Activated CD8-positive, alpha-beta T cell treated with anti-CD3 and anti-CD28 coated beads, Interleukin-2, amount 10 ng/mL, durations not matched to agents 7 days and 5 days (primary cell): ENCODE results near the gene MSRB3. TPM values are rescaled to one million over a fixed set of nuclear protein-coding genes. Genes with fewer than 3 reads are reported as not detected.
"Not testable (repeated sequence)": the region's sequence is repeated elsewhere in the genome, so short reads cannot be mapped to it uniquely, and the experiment has no call there.

Experiments
- ATAC-seq: fragments of 150-1000 bp; cut with Tn5 transposase; one replicate; pipeline ENCODE4 v1.10.0; 2021; ENCODE audit warnings: moderate library complexity
- CTCF ChIA-PET: fragments of 350-600 bp; sonication (Branson Sonifier 250); formaldehyde crosslinking; loops from one replicate; lab custom pipeline; 2021; ENCODE audit warnings: antibody characterized with exemption; lab: Charles Lee
- POLR2A ChIA-PET: fragments of 350-600 bp; sonication (Branson Sonifier 250); formaldehyde crosslinking; loops from one replicate; lab custom pipeline; 2021; ENCODE audit warnings: antibody characterized with exemption; lab: Charles Lee
- DNase-seq: peaks from one replicate; pipeline ENCODE4 v3.0.0-alpha.2; 2020
- H3K27ac Mint-ChIP-seq: one replicate; pipeline ENCODE4 v1.8.0; 2021; ENCODE audit warnings: mild to moderate bottlenecking, mixed read lengths
- H3K27me3 Mint-ChIP-seq: one replicate; pipeline ENCODE4 v1.8.0; 2021; ENCODE audit warnings: low read depth, mixed read lengths
- H3K36me3 Mint-ChIP-seq: one replicate; pipeline ENCODE4 v1.8.0; 2021; ENCODE audit warnings: low read depth, mixed read lengths
- H3K4me1 Mint-ChIP-seq: one replicate; pipeline ENCODE4 v1.8.0; 2021; ENCODE audit warnings: low read depth, mixed read lengths
- H3K4me3 Mint-ChIP-seq: one replicate; pipeline ENCODE4 v1.8.0; 2021; ENCODE audit warnings: mild to moderate bottlenecking, mixed read lengths
- H3K9me3 Mint-ChIP-seq: one replicate; pipeline ENCODE4 v1.8.0; 2022; ENCODE audit warnings: mixed read lengths; ENCODE audit not compliant: insufficient read depth
- total RNA-seq, 2 experiments: library from RNA; stranded (reverse); gene quantifications; one replicate each; pipeline ENCODE4 v1.2.3, GENCODE V29; 2021

The MSRB3 gene
- total RNA-seq, 2 experiments from 2014 or later: not detected

DNA sequence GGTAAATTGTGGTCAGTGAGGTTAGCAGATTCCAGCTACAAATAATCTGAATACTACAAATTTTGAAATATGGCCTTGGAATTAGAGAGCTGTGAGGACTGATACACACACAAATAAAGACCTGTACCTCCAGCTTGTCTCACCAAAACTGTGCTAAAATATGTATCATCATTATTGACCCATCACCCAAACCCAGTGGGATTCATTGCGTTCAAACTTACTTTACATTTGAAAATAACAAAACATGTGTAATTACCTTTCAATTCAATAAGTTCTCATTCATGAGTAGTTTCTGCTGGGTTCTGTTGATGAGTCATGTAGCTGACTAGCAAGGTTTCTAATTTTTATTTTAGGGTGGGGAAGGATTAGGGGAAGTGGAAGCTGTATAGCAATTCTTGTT is 170.9 kb downstream of the MSRB3 start:
- Mint-ChIP-seq H3K4me1 (no peaks in the 10 kb centered on the region), H3K27me3 (peaks cover 5% of the 10 kb centered on the region), H3K4me3 (no peak overlapping the region), H3K36me3 (no peaks in the 10 kb centered on the region), H3K9me3 (no peaks in the 10 kb centered on the region), H3K27ac (no peak overlapping the region)
- no peak for DNase-seq
- no peak for ATAC-seq
- CTCF ChIA-PET: no interaction called here
- POLR2A ChIA-PET: no interaction called here

GRCh38 chr12:65450625-65451024 is 172.1 kb downstream of the MSRB3 start:
- H3K4me1 Mint-ChIP-seq: no peaks in the 10 kb centered on the region

DNA sequence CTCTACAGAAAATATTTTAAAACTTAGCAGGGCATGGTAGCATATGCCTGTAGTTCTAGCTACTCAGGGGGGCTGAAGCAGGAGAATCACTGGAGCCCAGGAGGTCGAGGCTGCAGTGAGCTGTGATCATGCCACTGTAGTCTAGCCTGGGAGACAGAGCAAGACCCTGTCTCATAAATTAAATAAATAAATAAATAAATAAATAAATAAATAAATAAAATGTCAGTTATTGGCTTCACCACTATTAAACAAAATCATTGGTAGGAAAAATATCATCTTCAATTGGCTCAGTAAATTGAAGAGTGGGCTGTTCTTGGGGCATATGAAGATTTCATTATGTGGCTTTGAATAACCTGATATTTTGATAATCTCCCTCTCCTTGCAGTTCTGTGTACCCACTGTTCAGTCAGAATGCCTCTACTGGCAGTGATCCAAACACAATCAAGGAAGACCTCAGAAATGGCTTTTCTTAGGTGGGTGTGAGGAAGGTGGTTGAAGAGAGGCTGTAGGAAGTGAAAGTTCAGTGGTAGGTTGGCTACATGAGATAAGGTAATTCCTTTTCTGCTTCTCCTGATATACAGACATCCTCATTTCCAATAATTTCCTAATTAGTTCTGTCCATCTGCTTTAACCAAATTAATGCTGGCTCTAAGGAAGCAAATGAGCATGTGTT is 175.8 kb downstream of the MSRB3 start:
- no peak for ATAC-seq
- no peak for DNase-seq
- Mint-ChIP-seq H3K9me3 (no peaks in the 10 kb centered on the region), H3K27ac (no peak overlapping the region), H3K36me3 (no peaks in the 10 kb centered on the region), H3K4me3 (no peak overlapping the region), H3K27me3 (peaks cover 5% of the 10 kb centered on the region), H3K4me1 (no peaks in the 10 kb centered on the region)
- ChIA-PET POLR2A (no interaction called here), CTCF (no interaction called here)

More at GRCh38 chr12:65450625-65451024, 172.1 kb downstream of the MSRB3 start:
- ATAC-seq (no peak), DNase-seq (no peak)
- POLR2A ChIA-PET: no interaction called here
- CTCF ChIA-PET: no interaction called here
- Mint-ChIP-seq H3K9me3 (no peaks in the 10 kb centered on the region), H3K4me3 (no peak overlapping the region), H3K27ac (no peak overlapping the region), H3K27me3 (peaks cover 5% of the 10 kb centered on the region), H3K36me3 (no peaks in the 10 kb centered on the region)

GRCh38 chr12:65457341-65457740 is 178.9 kb downstream of the MSRB3 start:
- H3K4me3 Mint-ChIP-seq, ATAC-seq: not testable (repeated sequence)

DNA sequence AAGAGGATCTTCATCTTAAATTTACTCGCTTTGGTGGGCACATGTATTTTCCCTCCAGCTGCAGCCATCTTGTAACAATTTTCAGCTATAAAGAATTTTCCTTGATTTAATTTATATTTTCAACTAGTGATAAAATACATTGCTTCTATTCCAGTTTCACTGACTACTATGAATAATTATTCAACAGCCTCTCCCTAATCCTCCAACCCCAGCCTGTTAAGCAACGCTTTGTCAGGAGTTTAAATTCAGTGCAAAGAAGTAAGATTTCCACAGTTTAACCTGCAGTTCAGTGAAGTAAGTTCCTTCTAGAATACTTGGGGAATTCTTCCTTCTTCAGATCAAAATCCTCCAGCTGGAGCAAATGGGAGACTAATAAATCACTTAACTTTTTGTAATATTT is 180.2 kb downstream of the MSRB3 start:
- H3K36me3 Mint-ChIP-seq: no peaks in the 10 kb centered on the region

More at GRCh38 chr12:65457341-65457740, 178.9 kb downstream of the MSRB3 start:
- H3K36me3 Mint-ChIP-seq, CTCF ChIA-PET, H3K4me1 Mint-ChIP-seq, DNase-seq, H3K27ac Mint-ChIP-seq, H3K27me3 Mint-ChIP-seq, POLR2A ChIA-PET, H3K9me3 Mint-ChIP-seq: not testable (repeated sequence)

GRCh38 chr12:65459545-65459944 is 181.1 kb downstream of the MSRB3 start:
- ATAC-seq (no peak), DNase-seq (no peak)
- Mint-ChIP-seq H3K36me3 (no peaks in the 10 kb centered on the region), H3K27ac (no peak overlapping the region), H3K4me1 (no peaks in the 10 kb centered on the region), H3K9me3 (no peaks in the 10 kb centered on the region), H3K4me3 (no peak overlapping the region), H3K27me3 (no peaks in the 10 kb centered on the region)
- POLR2A ChIA-PET: no interaction called here
- CTCF ChIA-PET: no interaction called here

More for the DNA sequence above, 180.2 kb downstream of the MSRB3 start:
- Mint-ChIP-seq H3K27me3 (peaks cover 1% of the 10 kb centered on the region), H3K27ac (no peak overlapping the region), H3K4me1 (no peaks in the 10 kb centered on the region), H3K9me3 (no peaks in the 10 kb centered on the region), H3K4me3 (no peak overlapping the region)
- DNase-seq: no peak
- ATAC-seq: no peak
- CTCF ChIA-PET: no interaction called here
- POLR2A ChIA-PET: no interaction called here

- Mint-ChIP-seq H3K9me3 (no peaks in the 10 kb centered on the region), H3K4me1 (no peaks in the 10 kb centered on the region), H3K27me3 (no peaks in the 10 kb centered on the region), H3K27ac (no peak overlapping the region), H3K4me3 (no peak overlapping the region), H3K36me3 (no peaks in the 10 kb centered on the region)
- ATAC-seq (no peak), DNase-seq (no peak)
- CTCF ChIA-PET: no interaction called here
- POLR2A ChIA-PET: no interaction called here
These were observed 181.6 kb downstream of the MSRB3 start for GRCh38 chr12:65460063-65460462.

- ATAC-seq (no peak), DNase-seq (no peak)
- Mint-ChIP-seq H3K27ac (no peak overlapping the region), H3K9me3 (no peaks in the 10 kb centered on the region), H3K27me3 (no peaks in the 10 kb centered on the region), H3K36me3 (no peaks in the 10 kb centered on the region), H3K4me1 (no peaks in the 10 kb centered on the region), H3K4me3 (no peak overlapping the region)
- POLR2A ChIA-PET: no interaction called here
- CTCF ChIA-PET: no interaction called here
These were observed 182.5 kb downstream of the MSRB3 start for GRCh38 chr12:65461017-65461416.

DNA sequence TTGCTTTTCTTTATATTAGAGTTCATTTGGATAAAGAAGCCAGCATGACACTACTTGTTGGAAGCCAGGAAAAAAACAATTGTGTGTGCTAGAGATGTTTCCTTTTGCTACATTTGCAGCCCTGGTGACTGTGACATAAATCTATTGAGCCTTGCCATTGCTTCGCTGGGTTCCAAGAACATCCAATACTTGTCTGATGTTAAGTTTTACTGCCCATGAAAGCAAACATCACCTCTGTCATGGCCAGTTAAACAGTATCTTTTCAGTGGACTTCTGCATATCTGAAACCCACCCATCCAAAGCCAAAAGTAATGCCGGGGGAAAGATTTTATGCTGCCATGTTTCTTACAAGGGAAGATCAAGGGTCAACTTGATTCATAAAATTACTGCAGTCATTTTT is 184.0 kb downstream of the MSRB3 start:
- CTCF ChIA-PET: no interaction called here
- Mint-ChIP-seq H3K36me3 (no peaks in the 10 kb centered on the region), H3K4me3 (no peak overlapping the region), H3K27me3 (no peaks in the 10 kb centered on the region), H3K9me3 (no peaks in the 10 kb centered on the region), H3K4me1 (no peaks in the 10 kb centered on the region), H3K27ac (no peak overlapping the region)
- ATAC-seq: no peak
- no peak for DNase-seq
- POLR2A ChIA-PET: no interaction called here

- Mint-ChIP-seq H3K27me3 (no peaks in the 10 kb centered on the region), H3K36me3 (no peaks in the 10 kb centered on the region), H3K27ac (no peak overlapping the region), H3K4me1 (no peaks in the 10 kb centered on the region), H3K4me3 (no peak overlapping the region), H3K9me3 (no peaks in the 10 kb centered on the region)
- ATAC-seq (no peak), DNase-seq (no peak)
- CTCF ChIA-PET: no interaction called here
- POLR2A ChIA-PET: no interaction called here
These were observed 184.6 kb downstream of the MSRB3 start for GRCh38 chr12:65463082-65463481.

- ChIA-PET CTCF (no interaction called here), POLR2A (no interaction called here)
- H3K9me3 Mint-ChIP-seq: no peaks in the 10 kb centered on the region
- H3K4me1 Mint-ChIP-seq: no peaks in the 10 kb centered on the region
- no peaks in the 10 kb centered on the region for H3K27me3 Mint-ChIP-seq
- no peak overlapping the region for H3K27ac Mint-ChIP-seq
- H3K36me3 Mint-ChIP-seq: no peaks in the 10 kb centered on the region
- ATAC-seq (no peak), DNase-seq (no peak)
- no peak overlapping the region for H3K4me3 Mint-ChIP-seq
These were observed 185.1 kb downstream of the MSRB3 start for GRCh38 chr12:65463611-65464010.

DNA sequence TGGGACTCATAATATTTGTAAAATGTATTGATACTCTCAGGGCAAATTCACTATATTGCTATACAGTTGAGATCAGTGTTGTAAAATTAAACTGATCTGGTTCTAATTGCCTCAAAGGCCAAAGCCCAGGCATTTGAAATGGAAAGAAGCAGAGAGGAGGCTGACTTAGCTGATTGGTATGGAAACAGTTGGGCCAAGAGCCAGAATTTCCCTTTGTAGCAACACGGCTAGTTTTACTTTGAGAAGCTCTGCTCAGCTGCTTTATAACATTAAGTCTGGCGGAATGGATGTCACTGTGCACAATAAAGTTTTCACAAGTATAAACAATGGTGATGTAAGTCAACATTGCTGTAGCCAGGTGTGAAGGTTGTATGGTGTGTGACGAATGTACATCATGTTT is 186.4 kb downstream of the MSRB3 start:
- Mint-ChIP-seq H3K4me1 (no peaks in the 10 kb centered on the region), H3K27me3 (no peaks in the 10 kb centered on the region), H3K36me3 (no peaks in the 10 kb centered on the region), H3K27ac (no peak overlapping the region), H3K4me3 (no peak overlapping the region), H3K9me3 (no peaks in the 10 kb centered on the region)
- ATAC-seq (no peak), DNase-seq (no peak)
- ChIA-PET POLR2A (no interaction called here), CTCF (no interaction called here)
